GM21526 (cell line): ENCODE data around the gene RHOU.
"Not testable (repeated sequence)": the region's sequence is repeated elsewhere in the genome, so short reads cannot be mapped to it uniquely, and the experiment has no call there.

Experiments
- ATAC-seq: cut with Tn5 transposase; IDR thresholded peaks from one replicate; pipeline ENCODE4 v1.9.1; 2021; ENCODE audit warnings: moderate library complexity; ENCODE audit not compliant: unreplicated experiment, low FRiP score

Gene RHOU

GRCh38 chr1:228734881-228735801, at the start of gene RHOU:
Gene RHOU, plus strand, starts transcription at chr1:228735479. Its CDS starts 264 bp downstream, at chr1:228735743.
- no peak for ATAC-seq

GRCh38 chr1:228687587-228687986, 47.7 kb upstream of the RHOU start:
- ATAC-seq = no peak

GRCh38 chr1:228689255-228689654, 46.0 kb upstream of the RHOU start:
- ATAC-seq = no peak

DNA sequence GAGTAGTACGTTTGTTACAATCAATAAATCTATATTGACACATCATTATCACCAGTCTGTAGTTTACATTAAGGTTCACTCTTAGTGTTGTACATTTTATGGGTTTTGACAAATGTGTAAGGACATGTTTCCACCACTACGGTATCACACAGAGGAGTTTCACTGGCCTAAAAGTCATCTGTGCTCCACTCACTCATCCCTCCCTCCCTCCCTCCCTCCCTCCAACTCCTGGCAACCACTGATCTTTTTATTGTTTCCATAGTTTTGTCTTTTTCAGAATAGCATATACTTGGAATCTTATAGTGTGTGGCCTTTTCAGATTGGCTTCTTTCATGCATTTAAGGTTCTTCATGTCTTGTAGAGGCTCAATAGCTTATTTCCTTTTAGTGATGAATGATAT, 44.1 kb upstream of the RHOU start:
- no peak for ATAC-seq

DNA sequence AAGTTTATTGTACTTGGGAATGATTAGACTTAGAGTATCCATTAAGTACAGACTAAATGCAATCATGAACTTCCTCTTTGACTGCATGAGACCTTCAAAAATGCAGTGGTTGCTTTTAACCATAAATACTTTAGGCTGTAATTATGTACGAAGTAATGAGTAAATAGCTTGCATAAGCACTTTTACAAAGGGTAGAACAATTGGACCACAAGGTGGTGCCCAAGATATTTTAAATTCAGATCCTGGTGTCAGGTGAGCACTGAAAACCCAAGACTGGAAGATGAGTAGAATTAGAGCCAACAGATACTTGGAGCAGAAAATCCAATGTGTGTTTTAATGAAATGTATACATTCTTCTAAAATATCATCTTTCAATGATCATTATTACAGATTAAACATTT, 43.4 kb upstream of the RHOU start:
- no peak for ATAC-seq

DNA sequence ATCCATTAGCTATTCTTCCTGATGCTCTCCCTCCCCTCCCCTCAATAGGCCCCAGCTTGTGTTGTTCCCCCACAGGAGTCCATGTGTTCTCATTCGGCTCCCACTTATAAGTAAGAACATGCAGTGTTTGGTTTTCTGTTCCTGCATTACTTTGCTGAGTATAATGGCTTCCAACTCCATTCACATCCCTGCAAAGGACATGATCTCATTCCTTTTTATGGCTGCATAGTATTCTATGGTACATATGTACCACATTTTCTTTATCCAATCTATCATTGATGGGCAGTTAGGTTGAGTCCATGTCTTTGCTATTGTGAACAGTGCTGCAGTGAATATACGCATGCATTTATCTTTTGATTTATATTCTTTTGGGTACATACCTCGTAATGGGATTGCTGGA, 40.8 kb upstream of the RHOU start:
- not testable (repeated sequence) for ATAC-seq

GRCh38 chr1:228695015-228695955, 40.0 kb upstream of the RHOU start:
- ATAC-seq = no peak

DNA sequence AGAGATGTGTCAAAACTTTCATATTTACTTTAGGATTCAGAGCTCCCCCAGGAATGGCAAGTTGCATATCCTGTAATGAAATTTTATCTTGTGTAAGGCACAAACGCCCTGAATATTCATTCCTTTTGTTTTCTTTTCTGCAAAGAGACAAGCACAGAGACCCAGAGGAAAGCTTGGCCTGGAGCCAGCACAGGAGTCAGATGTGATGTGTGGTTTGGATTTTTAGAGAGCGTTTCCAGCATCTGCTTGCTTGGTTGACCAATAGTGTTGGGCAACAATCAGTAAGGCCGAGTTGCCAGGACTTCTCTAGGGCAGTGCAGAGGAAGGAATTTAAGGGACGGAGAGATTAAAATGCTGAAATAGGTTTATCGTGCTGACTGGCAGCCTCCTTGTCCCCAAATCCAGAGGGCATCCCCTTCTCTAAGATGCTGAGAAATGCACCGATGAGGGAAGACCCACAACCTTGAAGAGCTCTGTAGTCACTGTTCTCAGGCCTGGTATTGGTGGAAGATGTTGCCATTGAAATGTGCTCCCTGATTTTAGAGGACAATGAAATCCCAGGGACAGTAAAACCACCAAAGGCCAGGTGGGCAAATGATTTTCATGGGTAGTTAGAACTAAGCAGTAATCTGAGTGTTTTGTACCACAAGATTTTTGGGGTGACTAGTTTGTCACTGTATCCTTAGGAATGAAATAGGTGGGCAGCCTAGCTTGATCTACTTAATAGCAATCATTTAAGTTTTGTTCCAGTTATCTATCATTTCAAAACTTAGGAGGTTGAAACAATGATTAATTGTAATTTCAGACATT, 37.9 kb upstream of the RHOU start:
- no peak for ATAC-seq

DNA sequence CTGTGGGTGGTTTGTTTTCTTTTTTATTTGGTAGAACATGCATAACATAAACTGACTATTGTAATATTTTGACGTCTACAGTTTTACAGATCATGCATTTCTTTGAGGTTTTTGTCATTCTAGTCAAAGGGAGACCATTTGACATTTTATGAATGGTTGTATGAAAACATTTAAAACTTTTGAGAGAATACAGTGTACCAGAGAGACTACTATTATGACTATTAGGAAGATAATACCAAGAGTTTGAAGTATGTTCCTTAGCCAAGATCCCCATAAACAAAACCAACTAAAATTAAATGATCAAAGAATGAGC, 37.3 kb upstream of the RHOU start:
- no peak for ATAC-seq

GRCh38 chr1:228702433-228702832, 32.8 kb upstream of the RHOU start:
- no peak for ATAC-seq

DNA sequence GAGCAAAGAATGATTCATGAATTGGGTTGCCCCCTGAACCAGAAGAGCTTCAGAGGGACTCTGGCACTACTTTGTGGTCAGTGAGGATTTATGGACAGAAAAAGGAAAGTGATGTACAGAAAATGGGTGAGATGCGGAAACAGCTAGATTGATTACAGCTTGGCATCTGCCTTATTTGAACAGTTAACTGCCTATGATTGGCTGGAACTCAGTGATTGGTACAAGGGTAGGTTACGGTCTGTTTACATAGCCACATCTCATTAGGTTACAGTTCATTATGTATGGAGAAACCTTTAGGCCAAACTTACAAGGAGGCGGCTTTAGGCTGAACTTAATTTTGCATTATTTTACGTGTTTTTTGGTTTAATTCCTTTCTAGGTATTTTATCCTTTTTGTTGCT, 29.0 kb upstream of the RHOU start:
- no peak for ATAC-seq

- no peak for ATAC-seq
These were observed 18.2 kb upstream of the RHOU start for GRCh38 chr1:228717081-228717480.

- no peak for ATAC-seq
These were observed 13.9 kb upstream of the RHOU start for GRCh38 chr1:228721407-228721806.

GRCh38 chr1:228723287-228723686, 12.0 kb upstream of the RHOU start:
- no peak for ATAC-seq

DNA sequence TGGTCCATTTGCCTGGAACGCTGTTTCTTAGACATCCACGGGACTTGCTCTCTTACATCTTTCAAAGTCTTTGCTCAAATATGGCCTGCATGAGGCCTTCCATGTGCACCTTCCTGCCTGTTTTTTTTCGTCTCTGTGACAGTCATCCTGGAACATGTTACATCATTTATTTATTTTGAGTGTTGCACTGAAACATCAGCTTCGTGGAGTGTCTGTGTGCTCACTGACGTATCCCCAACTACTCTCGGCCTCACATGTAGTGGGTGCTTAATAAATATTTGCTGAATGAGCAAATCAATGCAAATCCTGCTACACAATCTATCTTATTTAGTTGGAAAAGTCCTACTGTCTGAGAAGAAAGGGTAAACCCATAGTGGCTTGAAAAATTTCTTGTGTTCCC, 11.4 kb upstream of the RHOU start:
- ATAC-seq = no peak

- no peak for ATAC-seq
These were observed 10.1 kb upstream of the RHOU start for GRCh38 chr1:228725178-228725577.

DNA sequence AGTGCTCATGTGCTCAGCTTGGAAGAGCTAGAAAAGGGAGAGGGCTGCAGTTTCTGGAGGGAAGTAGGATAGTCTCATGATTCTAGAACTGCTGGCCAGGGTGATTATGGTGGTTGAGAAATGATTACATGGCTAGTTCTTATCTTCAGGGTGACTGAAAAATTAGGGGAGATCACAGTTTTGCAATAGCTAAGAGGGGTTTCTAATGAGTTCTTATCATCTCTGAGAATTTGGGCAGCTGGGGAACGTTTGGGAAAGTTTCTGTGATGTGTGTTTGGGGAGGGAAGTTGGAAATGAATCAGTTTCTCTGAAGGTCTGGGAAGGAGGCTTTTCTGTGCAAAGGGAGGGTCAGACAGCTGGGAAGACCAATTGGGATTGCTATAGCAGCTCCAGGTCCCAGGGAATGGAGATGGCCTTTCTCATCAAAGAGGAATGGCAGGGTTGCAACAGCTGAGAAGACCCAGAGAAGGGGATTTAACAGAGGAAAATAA, 7.6 kb upstream of the RHOU start:
- no peak for ATAC-seq

- no peak for ATAC-seq
These were observed 2.9 kb upstream of the RHOU start for GRCh38 chr1:228732426-228732825.

DNA sequence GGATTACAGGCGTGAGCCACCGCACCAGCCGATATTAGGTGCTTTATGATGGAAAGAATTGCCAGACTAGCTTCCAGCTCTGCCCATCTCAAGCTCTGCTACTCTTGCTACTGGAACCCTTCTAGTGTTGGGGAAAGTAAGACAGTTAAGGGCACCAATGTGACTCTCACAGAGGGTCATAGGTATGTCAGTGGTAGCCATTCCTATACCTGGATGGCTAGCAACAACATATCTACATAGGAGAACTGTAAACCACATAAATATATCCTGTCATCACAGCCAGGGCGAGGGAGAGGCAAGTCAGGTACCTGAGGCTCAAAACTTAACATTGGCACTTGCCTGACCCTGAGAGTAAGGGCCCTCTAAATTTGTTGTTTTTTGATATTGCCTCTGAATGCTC, 1.7 kb upstream of the RHOU start:
- ATAC-seq = no peak

GRCh38 chr1:228735871-228736586, 750 bp downstream of the RHOU start:
- no peak for ATAC-seq
